ENCODE results near the gene PSRC1.

PSRC1 gene

DNA sequence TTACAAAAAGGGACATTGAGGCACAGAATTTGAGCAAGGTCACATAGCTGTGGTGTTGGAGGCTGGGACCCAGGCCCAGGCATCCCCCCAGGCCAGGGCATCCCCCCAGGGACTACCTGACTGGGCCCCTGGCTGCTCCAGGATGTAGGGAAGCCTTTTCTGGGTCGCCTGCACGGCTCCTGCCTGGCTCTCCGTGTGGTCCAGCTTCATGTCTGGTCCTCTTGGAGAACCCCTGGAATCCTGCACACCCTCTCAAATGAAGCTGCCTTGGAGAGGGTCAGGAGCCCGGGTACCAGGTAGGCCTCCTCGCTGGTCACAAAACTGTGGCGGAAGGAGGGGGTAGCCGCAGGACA, 34.5 kb downstream of the PSRC1 start:
- H3K4me1 ChIP-seq: peaks cover 15 to 53% (median 46%) of the 10 kb centered on the region in 10 experiments
- H3K9ac ChIP-seq: no peak overlapping the region
- no peak overlapping the region for H3K4me3 ChIP-seq
- no peaks in the 10 kb centered on the region for H3K36me3 ChIP-seq
- no peak for TF ChIP-seq Cebpa-rat (IDR thresholded peaks at IDR 0.05)
- peaks cover 0 to 17% (median 7%) of the 10 kb centered on the region in 11 experiments; a peak in 8 of 22 replicates for H3K27me3 ChIP-seq
- no peak overlapping the region for H3K27ac ChIP-seq
- H4K20me1 ChIP-seq: peaks cover 0 to 9% (median 0%) of the 10 kb centered on the region in 11 experiments; a peak in 5 of 22 replicates
- peak overlapping the region in 10 of 11 experiments; percentile 92 to 100 (median 99); a peak in 11 of 22 replicates for H3K4me2 ChIP-seq
- no peaks in the 10 kb centered on the region; a peak in 1 of 22 replicates for H3K9me3 ChIP-seq (replicated peaks in 1 of 11)

DNA sequence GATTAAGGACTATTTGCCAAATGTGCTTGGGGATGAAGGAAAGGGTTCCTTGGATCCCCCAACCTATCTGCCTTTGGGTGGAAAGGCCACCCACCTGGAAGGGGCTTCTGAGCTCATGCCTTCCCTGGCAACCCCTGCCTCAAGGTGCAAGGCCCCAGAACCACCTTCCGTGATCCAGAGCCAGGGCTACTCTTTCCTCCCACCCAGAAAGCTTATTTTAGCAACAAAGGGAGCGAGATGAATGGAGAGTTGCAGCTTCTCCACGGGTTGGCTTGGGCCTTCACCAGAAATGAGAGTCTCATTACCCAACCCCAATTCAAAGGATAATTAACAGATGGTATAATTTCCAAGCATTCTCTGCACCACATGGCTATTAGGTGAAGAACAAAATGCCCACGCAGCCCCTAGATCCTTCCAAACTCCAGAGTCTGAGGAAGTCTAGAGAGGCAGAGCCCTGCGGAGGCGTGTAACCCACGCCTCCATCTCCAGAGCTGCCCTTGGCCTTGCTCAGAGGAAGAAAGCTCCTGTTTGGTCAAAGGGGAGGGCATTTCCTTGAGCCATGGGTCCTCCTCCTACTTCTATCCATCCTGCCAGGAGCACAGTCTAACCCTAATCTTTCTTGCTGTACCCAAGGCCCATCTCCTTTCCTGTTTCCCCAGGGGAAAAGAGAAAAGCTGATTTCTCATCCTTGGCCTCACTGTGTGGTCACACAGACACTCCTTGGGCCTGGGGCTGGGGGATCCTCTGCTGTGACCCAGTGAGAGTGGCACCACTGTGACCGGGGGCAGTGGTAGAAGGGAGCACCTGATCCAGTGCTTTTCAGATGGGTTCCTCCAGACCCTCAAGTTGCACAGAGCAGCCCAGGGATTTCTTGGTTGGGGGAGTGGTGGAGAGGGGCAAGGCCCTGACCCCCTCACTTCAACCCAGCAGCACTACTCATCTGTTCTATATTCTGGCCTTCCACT, 35.3 kb downstream of the PSRC1 start:
- no peak overlapping the region for H3K4me3 ChIP-seq
- H3K4me1 ChIP-seq: peaks cover 13 to 46% (median 39%) of the 10 kb centered on the region in 10 experiments; a peak in 18 of 20 replicates
- 0 out of 22 replicates have a peak overlapping the region, but pooled peaks of 1 of the 11 experiments have one; percentile 1 for H3K9ac ChIP-seq
- H3K4me2 ChIP-seq: peak overlapping the region in 9 of 11 experiments; percentile 7 to 99 (median 71); a peak in 16 of 22 replicates
- no peak overlapping the region for H3K27ac ChIP-seq
- TF ChIP-seq Cebpa-rat (IDR thresholded peaks at IDR 0.05): no peak
- peaks cover 0 to 9% (median 0%) of the 10 kb centered on the region in 11 experiments; a peak in 5 of 22 replicates for H4K20me1 ChIP-seq
- no peaks in the 10 kb centered on the region; a peak in 1 of 22 replicates for H3K9me3 ChIP-seq (replicated peaks in 1 of 11)
- no peaks in the 10 kb centered on the region for H3K36me3 ChIP-seq
- H3K27me3 ChIP-seq: peaks cover 0 to 17% (median 7%) of the 10 kb centered on the region in 11 experiments; a peak in 8 of 22 replicates

DNA sequence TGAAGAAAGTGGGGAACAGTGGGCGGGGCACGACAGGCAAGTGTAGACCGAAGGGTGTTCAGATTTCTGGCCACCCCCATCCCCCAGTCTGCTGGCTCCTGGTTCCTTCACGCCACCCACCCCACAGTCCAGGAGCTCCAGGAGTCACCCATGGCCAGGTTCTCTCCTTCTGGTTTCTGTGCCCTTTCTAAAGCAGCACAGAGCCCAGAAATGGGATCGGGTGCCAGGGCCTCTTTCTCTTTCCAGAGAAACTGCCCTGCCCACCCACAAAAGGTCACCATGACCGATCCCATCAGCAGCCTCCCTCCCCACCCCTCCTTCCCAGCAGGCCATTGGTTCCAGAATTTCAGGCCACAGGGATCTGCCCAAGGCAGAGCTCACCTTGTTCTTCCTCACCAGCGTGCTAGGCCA, 36.8 kb downstream of the PSRC1 start:
- TF ChIP-seq Cebpa-rat (IDR thresholded peaks at IDR 0.05): no peak
- H3K9me3 ChIP-seq (replicated peaks in 1 of 11): no peaks in the 10 kb centered on the region; a peak in 1 of 22 replicates
- no peak overlapping the region for H3K4me3 ChIP-seq
- peaks cover 0 to 16% (median 2%) of the 10 kb centered on the region in 11 experiments; a peak in 9 of 22 replicates for H4K20me1 ChIP-seq
- H3K9ac ChIP-seq: no peak overlapping the region
- H3K27ac ChIP-seq: no peak overlapping the region
- H3K4me1 ChIP-seq: peaks cover 16 to 46% (median 39%) of the 10 kb centered on the region in 10 experiments; a peak in 18 of 20 replicates
- no peaks in the 10 kb centered on the region for H3K36me3 ChIP-seq
- H3K27me3 ChIP-seq: peaks cover 0 to 21% (median 10%) of the 10 kb centered on the region in 11 experiments; a peak in 10 of 22 replicates
- peak overlapping the region in 5 of 11 experiments; percentile 53 to 98 (median 71); a peak in 7 of 22 replicates for H3K4me2 ChIP-seq

DNA sequence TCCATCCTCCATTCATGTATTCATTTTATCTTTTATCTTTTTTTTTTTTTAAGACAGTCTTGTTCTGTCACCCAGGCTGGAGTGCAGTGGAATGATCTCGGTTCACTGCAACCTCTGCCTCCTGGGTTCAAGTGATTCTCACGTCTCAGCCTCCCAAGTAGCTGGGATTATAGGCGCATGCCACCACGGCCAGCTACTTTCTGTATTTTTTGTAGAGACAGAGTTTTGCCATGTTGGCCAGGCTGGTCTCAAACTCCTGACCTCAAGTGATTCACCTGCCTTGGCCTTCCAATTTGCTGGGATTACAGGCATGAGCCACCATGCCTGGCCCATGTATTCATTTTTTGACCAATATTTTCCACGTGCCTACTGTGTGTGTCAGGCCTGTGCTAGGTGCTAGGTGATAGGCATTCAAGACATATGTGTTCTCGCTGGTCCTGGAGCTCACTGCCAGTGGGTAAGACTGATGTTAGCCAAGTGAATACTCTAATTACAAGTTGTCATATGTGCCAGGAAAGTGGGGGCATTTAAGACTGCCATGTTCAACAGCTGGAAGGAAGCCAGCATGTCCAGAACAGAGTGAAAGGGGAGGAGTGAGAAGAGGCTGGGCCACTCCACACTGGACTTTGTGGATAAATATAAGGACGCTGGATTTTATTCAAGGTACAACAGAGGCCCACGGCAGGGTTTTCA, 38.9 kb downstream of the PSRC1 start:
- no peak overlapping the region for H3K27ac ChIP-seq
- H4K20me1 ChIP-seq: peaks cover 0 to 34% (median 18%) of the 10 kb centered on the region in 11 experiments; a peak in 15 of 22 replicates
- no peak overlapping the region for H3K4me2 ChIP-seq
- H3K9ac ChIP-seq: no peak overlapping the region
- peaks cover 10 to 36% (median 27%) of the 10 kb centered on the region in 10 experiments; a peak in 18 of 20 replicates for H3K4me1 ChIP-seq
- H3K36me3 ChIP-seq: peaks cover 3 to 12% (median 9%) of the 10 kb centered on the region in 11 experiments; a peak in 21 of 22 replicates
- H3K4me3 ChIP-seq: no peak overlapping the region
- no peaks in the 10 kb centered on the region for H3K9me3 ChIP-seq (replicated peaks in 1 of 11)
- no peak for TF ChIP-seq Cebpa-rat (IDR thresholded peaks at IDR 0.05)
- peaks cover 0 to 12% (median 0%) of the 10 kb centered on the region in 11 experiments; a peak in 5 of 22 replicates for H3K27me3 ChIP-seq

DNA sequence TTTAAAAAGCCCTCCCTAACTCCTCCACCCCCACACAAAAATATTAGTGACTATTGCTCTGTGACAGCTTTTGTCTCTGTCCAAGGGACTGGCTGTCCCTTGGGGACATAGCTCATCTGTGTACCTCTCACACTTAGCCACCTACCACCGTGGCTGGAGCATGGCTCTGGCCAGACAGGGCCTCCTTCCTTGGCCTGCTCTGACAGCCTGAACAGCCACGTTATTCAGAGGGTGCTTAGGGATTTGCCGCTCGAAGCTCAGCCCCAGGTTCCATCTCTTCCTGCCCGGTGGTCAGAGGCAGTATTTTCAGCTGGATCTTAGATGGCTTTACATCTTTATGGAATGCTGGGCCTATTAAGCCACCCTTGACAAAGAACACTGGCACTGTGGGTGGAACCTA, 39.7 kb downstream of the PSRC1 start:
- Histone ChIP-seq H4K20me1 (peaks cover under 1 to 42% (median 26%) of the 10 kb centered on the region in 11 experiments; a peak in 15 of 22 replicates), H3K27ac (no peak overlapping the region), H3K4me1 (peaks cover 7 to 30% (median 20%) of the 10 kb centered on the region in 10 experiments; a peak in 16 of 20 replicates), H3K4me2 (no peak overlapping the region), H3K9me3 (replicated peaks in 1 of 11) (no peaks in the 10 kb centered on the region), H3K27me3 (peaks cover 0 to 12% (median 0%) of the 10 kb centered on the region in 11 experiments; a peak in 5 of 22 replicates), H3K36me3 (peaks cover 11 to 20% (median 17%) of the 10 kb centered on the region in 11 experiments), H3K4me3 (no peak overlapping the region), H3K9ac (no peak overlapping the region)
- TF ChIP-seq Cebpa-rat (IDR thresholded peaks at IDR 0.05): no peak

DNA sequence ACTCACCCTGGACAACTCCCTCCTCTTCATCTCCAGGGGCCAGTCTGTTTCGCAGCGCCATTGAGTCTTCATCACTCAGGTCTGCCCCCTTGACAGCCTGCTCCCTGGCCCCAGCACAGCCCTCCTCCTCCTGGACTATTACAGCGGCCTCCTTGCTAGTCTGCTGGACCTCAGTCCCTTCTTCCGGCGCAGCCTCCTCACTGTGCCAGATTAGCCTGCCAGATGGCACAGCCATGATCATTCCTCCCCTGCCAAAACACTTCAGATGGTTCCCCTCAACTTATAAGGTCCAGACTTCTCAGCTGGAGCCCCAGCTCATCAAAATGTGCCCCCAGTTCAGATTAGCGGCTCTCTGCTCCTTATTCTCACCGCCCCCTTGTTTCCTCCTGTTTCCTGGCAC, 40.6 kb downstream of the PSRC1 start:
- Histone ChIP-seq H3K4me1 (peaks cover 7 to 22% (median 12%) of the 10 kb centered on the region in 10 experiments; a peak in 16 of 20 replicates), H3K36me3 (peaks cover 19 to 28% (median 25%) of the 10 kb centered on the region in 11 experiments), H3K9me3 (replicated peaks in 1 of 11) (no peaks in the 10 kb centered on the region), H3K4me3 (no peak overlapping the region), H3K9ac (no peak overlapping the region), H3K27ac (no peak overlapping the region), H3K27me3 (peaks cover 0 to 12% (median 0%) of the 10 kb centered on the region in 11 experiments; a peak in 4 of 22 replicates), H4K20me1 (peaks cover 6 to 51% (median 28%) of the 10 kb centered on the region in 11 experiments; a peak in 16 of 22 replicates), H3K4me2 (0 out of 22 replicates have a peak overlapping the region, but pooled peaks of 1 of the 11 experiments have one; percentile 0)
- TF ChIP-seq Cebpa-rat (IDR thresholded peaks at IDR 0.05): no peak

DNA sequence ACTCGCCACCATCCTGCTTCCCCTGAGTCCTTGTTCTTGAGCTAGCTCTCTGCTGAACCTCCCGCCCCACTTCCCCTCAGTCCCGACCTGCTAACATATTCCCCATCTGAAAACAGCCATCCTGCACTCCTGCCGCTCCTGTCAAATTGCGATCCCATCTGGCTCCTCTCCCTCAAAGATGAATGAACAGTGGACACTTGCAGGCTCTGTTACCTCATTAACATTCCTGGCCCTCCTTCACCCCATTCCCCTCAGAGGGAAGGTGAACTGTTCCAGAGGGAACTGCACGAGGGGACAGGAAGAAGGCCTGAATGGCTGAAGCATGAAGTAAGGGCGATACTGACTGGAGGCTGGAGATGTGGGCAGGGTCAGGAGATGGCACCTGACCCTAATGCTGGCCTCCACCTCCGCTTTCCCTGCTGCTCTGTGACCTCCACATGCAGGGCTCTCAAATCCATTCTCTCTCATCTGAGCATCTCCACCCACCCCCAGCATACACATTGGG, 41.1 kb downstream of the PSRC1 start:
- Histone ChIP-seq H3K4me1 (peaks cover 7 to 17% (median 8%) of the 10 kb centered on the region in 10 experiments; a peak in 15 of 20 replicates), H3K27me3 (peaks cover 0 to 12% (median 0%) of the 10 kb centered on the region in 11 experiments; a peak in 4 of 22 replicates), H4K20me1 (peaks cover 6 to 56% (median 28%) of the 10 kb centered on the region in 11 experiments; a peak in 16 of 22 replicates), H3K36me3 (peaks cover 24 to 33% (median 30%) of the 10 kb centered on the region in 11 experiments), H3K9ac (no peak overlapping the region), H3K4me3 (no peak overlapping the region), H3K4me2 (no peak overlapping the region), H3K27ac (no peak overlapping the region), H3K9me3 (replicated peaks in 1 of 11) (no peaks in the 10 kb centered on the region)
- no peak for TF ChIP-seq Cebpa-rat (IDR thresholded peaks at IDR 0.05)

DNA sequence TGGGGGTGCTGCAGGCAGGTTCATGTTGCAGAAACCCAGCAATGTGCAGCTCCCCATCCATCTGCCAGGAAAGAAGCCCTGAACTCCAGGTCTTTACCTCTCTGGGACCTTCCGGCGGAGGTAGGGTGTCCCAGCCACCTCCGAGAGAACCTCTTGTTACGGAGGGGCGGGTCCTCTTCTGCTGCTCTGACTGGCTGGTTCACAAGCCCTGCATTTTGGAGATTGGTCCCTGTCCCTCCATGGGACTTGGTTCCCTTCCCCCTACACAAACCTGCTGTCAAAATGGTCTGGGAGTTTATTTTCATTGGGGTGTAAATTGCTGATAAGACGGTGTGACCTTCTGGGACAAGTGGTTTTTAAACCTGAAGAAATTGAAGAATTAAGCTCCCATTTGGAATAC, 41.6 kb downstream of the PSRC1 start:
- peaks cover 1 to 13% (median 7%) of the 10 kb centered on the region in 10 experiments; a peak in 11 of 20 replicates for H3K4me1 ChIP-seq
- H3K27ac ChIP-seq: no peak overlapping the region
- no peak overlapping the region for H3K4me3 ChIP-seq
- peaks cover 29 to 39% (median 35%) of the 10 kb centered on the region in 11 experiments for H3K36me3 ChIP-seq
- no peaks in the 10 kb centered on the region for H3K9me3 ChIP-seq (replicated peaks in 1 of 11)
- H3K27me3 ChIP-seq: peaks cover 0 to 12% (median 0%) of the 10 kb centered on the region in 11 experiments; a peak in 4 of 22 replicates
- H4K20me1 ChIP-seq: peaks cover 6 to 56% (median 28%) of the 10 kb centered on the region in 11 experiments; a peak in 17 of 22 replicates
- peak overlapping the region in 1 of 11 experiments; percentile 1; a peak in 1 of 22 replicates for H3K4me2 ChIP-seq
- TF ChIP-seq Cebpa-rat (IDR thresholded peaks at IDR 0.05): no peak
- no peak overlapping the region for H3K9ac ChIP-seq

Measured in BLaER1 treated with 17β-estradiol and CSF1 and Interleukin-3, amounts not matched to agents 10 nM and 100 nM (cell line).